H9 (cell line): ENCODE results near the gene CLCNKA. TPM values are rescaled to one million over a fixed set of nuclear protein-coding genes. Genes with fewer than 3 reads are reported as not detected.

ENCODE experiments used
- DNase-seq: peaks from one replicate; pipeline ENCODE4 v3.0.0-alpha.2; 2017
- H2AFZ ChIP-seq: one replicate; pipeline ENCODE4 v1.6.1; 2013; ENCODE audit warnings: mild to moderate bottlenecking, low read length, control low read depth, moderate library complexity
- H2AK5ac ChIP-seq: 2 replicates; pipeline ENCODE4 v1.6.1; 2013; ENCODE audit warnings: low read length, control low read depth, mixed read lengths; ENCODE audit not compliant: insufficient read length
- H2BK120ac ChIP-seq: one replicate; pipeline ENCODE4 v1.6.1; 2013; ENCODE audit warnings: low read depth, mild to moderate bottlenecking, low read length, control low read depth, inconsistent platforms; ENCODE audit not compliant: poor library complexity, severe bottlenecking
- H2BK12ac ChIP-seq: 2 replicates; pipeline ENCODE4 v1.6.1; 2013; ENCODE audit warnings: low read length, control low read depth, mixed read lengths, low read depth; ENCODE audit not compliant: insufficient read length
- H2BK15ac ChIP-seq: 2 replicates; pipeline ENCODE4 v1.6.1; 2013; ENCODE audit warnings: low read depth, low read length, control low read depth
- H2BK20ac ChIP-seq: one replicate; pipeline ENCODE4 v1.6.1; 2013; ENCODE audit warnings: low read depth, mild to moderate bottlenecking, low read length, control low read depth, inconsistent platforms; ENCODE audit not compliant: poor library complexity, severe bottlenecking
- H2BK5ac ChIP-seq: 2 replicates; pipeline ENCODE4 v1.6.1; 2013; ENCODE audit warnings: low read length, control low read depth, mixed read lengths; ENCODE audit not compliant: insufficient read length
- H3K14ac ChIP-seq: 2 replicates; pipeline ENCODE4 v1.6.1; 2013; ENCODE audit warnings: low read length, control low read depth; ENCODE audit not compliant: insufficient read depth
- H3K18ac ChIP-seq: 2 replicates; pipeline ENCODE4 v1.6.1; 2013; ENCODE audit warnings: low read depth, mild to moderate bottlenecking, mixed read lengths, low read length, control low read depth; ENCODE audit not compliant: insufficient read length
- H3K23ac ChIP-seq: 2 replicates; pipeline ENCODE4 v1.6.1; 2013; ENCODE audit warnings: low read length, control low read depth, mixed read lengths, low read depth; ENCODE audit not compliant: insufficient read length
- H3K23me2 ChIP-seq: 2 replicates; pipeline ENCODE4 v1.6.1; 2013; ENCODE audit warnings: low read depth, mild to moderate bottlenecking, mixed read lengths, low read length, control low read depth; ENCODE audit not compliant: insufficient read length, poor library complexity, severe bottlenecking
- H3K27ac ChIP-seq: 2 replicates; pipeline ENCODE4 v1.5.1; 2013; ENCODE audit warnings: low read length, control low read depth, mixed read lengths, low read depth; ENCODE audit not compliant: insufficient read length
- H3K27me3 ChIP-seq: 2 replicates; pipeline ENCODE4 v1.6.1; 2013; ENCODE audit warnings: low read length, control low read depth, inconsistent platforms; ENCODE audit not compliant: insufficient read depth
- H3K4ac ChIP-seq: 2 replicates; pipeline ENCODE4 v1.6.1; 2013; ENCODE audit warnings: low read depth, mild to moderate bottlenecking, control low read depth, inconsistent platforms, low read length, moderate library complexity
- H3K4me1 ChIP-seq: 2 replicates; pipeline ENCODE4 v1.6.1; 2013; ENCODE audit warnings: low read length, control low read depth, inconsistent platforms; ENCODE audit not compliant: insufficient read depth
- H3K4me2 ChIP-seq: 2 replicates; pipeline ENCODE4 v1.6.1; 2013; ENCODE audit warnings: low read length, control low read depth, mixed read lengths; ENCODE audit not compliant: insufficient read length, insufficient read depth
- H3K56ac ChIP-seq: 2 replicates; pipeline ENCODE4 v1.6.1; 2013; ENCODE audit warnings: low read depth, mild to moderate bottlenecking, mixed read lengths, low read length, control low read depth; ENCODE audit not compliant: insufficient read length
- H3K79me1 ChIP-seq: 2 replicates; pipeline ENCODE4 v1.6.1; 2013; ENCODE audit warnings: low read depth, mild to moderate bottlenecking, moderate library complexity, low read length, control low read depth, inconsistent platforms; ENCODE audit not compliant: insufficient read depth, poor library complexity, severe bottlenecking
- H3K79me2 ChIP-seq: 2 replicates; pipeline ENCODE4 v1.6.1; 2013; ENCODE audit warnings: low read length, control low read depth, inconsistent platforms; ENCODE audit not compliant: insufficient read depth
- H3K9ac ChIP-seq: 2 replicates; pipeline ENCODE4 v1.6.1; 2013; ENCODE audit warnings: low read length, control low read depth, mixed read lengths; ENCODE audit not compliant: insufficient read length; ENCODE audit errors: extremely low read depth
- H3K9me3 ChIP-seq: one replicate; pipeline ENCODE4 v1.6.1; 2013; ENCODE audit warnings: low read depth, low read length, inconsistent platforms; ENCODE audit not compliant: control insufficient read depth
- H3T11ph ChIP-seq: one replicate; pipeline ENCODE4 v1.6.1; 2013; ENCODE audit warnings: mild to moderate bottlenecking, low read length, control low read depth, inconsistent platforms
- H4K20me1 ChIP-seq: one replicate; pipeline ENCODE4 v1.6.1; 2013; ENCODE audit not compliant: control insufficient read depth, insufficient read length, insufficient read depth
- H4K5ac ChIP-seq: 2 replicates; pipeline ENCODE4 v1.6.1; 2013; ENCODE audit warnings: low read depth, mild to moderate bottlenecking, mixed read lengths, low read length, control low read depth; ENCODE audit not compliant: insufficient read length
- H4K8ac ChIP-seq: replicated peaks from 2 replicates; pipeline ENCODE4 v1.6.1; 2013; ENCODE audit warnings: low read length, control low read depth, mixed read lengths, low read depth; ENCODE audit not compliant: insufficient read length
- H4K91ac ChIP-seq: 2 replicates; pipeline ENCODE4 v1.6.1; 2013; ENCODE audit warnings: low read depth, mild to moderate bottlenecking, moderate library complexity, mixed read lengths, low read length, control low read depth; ENCODE audit not compliant: insufficient read length
- H3K27ac Mint-ChIP-seq, 3 experiments: 2 replicates in 2 of 3; 3 replicates in 1 of 3; pipeline ENCODE4 v1.8.0; 2020 to 2021; ENCODE audit warnings: mixed read lengths in 3 of 3, mild to moderate bottlenecking in 1 of 3, moderate library complexity in 1 of 3
- H3K27me3 Mint-ChIP-seq: 2 replicates; pipeline ENCODE4 v1.8.0; 2021; ENCODE audit warnings: low read depth, mild to moderate bottlenecking, moderate library complexity, mixed read lengths
- H3K36me3 Mint-ChIP-seq, 3 experiments: 2 replicates in 2 of 3; 3 replicates in 1 of 3; pipeline ENCODE4 v1.8.0; 2020 to 2021; ENCODE audit warnings: low read depth in 3 of 3, mixed read lengths in 3 of 3; ENCODE audit not compliant: insufficient read depth in 1 of 3
- H3K4me1 Mint-ChIP-seq, 2 experiments: 2 replicates each; pipeline ENCODE4 v1.8.0; 2020; ENCODE audit warnings: mixed read lengths in 2 of 2
- H3K4me3 Mint-ChIP-seq, 2 experiments: 2 replicates in 1 of 2; 3 replicates in 1 of 2; pipeline ENCODE4 v1.8.0; 2020 to 2021; ENCODE audit warnings: mild to moderate bottlenecking in 2 of 2, mixed read lengths in 2 of 2, moderate library complexity in 1 of 2
- H3K9me3 Mint-ChIP-seq, 2 experiments: 2 replicates in 1 of 2; 3 replicates in 1 of 2; pipeline ENCODE4 v1.8.0; 2020; ENCODE audit warnings: mild to moderate bottlenecking in 2 of 2, mixed read lengths in 2 of 2, moderate library complexity in 1 of 2
- WGBS: extraction: QIAGEN DNeasy Blood & Tissue Kit; methylation state at CpG from one replicate; pipeline ENCODE4 v1.1.7; 2013; ENCODE audit warnings: missing lambda C conversion rate, low lambda C conversion rate, mixed read lengths; ENCODE audit not compliant: insufficient read length; ENCODE audit errors: extremely low coverage; 5-methylcytosine and 5-hydroxymethylcytosine counted together
- total RNA-seq: library from RNA; stranded (reverse); gene quantifications from 2 replicates; pipeline ENCODE4 v1.2.1, GENCODE V29; 2021
- TF ChIP-seq, protein P1 (sequence below): fragments of 200-600 bp; sonication (generic); conservative IDR thresholded peaks from 3 replicates; pipeline ENCODE4 v1.8.0; 2021; ENCODE audit warnings: antibody characterized with exemption, mild to moderate bottlenecking

CLCNKA gene
- total RNA-seq, 1 experiment from 2014 or later: 0.98 TPM

DNA sequence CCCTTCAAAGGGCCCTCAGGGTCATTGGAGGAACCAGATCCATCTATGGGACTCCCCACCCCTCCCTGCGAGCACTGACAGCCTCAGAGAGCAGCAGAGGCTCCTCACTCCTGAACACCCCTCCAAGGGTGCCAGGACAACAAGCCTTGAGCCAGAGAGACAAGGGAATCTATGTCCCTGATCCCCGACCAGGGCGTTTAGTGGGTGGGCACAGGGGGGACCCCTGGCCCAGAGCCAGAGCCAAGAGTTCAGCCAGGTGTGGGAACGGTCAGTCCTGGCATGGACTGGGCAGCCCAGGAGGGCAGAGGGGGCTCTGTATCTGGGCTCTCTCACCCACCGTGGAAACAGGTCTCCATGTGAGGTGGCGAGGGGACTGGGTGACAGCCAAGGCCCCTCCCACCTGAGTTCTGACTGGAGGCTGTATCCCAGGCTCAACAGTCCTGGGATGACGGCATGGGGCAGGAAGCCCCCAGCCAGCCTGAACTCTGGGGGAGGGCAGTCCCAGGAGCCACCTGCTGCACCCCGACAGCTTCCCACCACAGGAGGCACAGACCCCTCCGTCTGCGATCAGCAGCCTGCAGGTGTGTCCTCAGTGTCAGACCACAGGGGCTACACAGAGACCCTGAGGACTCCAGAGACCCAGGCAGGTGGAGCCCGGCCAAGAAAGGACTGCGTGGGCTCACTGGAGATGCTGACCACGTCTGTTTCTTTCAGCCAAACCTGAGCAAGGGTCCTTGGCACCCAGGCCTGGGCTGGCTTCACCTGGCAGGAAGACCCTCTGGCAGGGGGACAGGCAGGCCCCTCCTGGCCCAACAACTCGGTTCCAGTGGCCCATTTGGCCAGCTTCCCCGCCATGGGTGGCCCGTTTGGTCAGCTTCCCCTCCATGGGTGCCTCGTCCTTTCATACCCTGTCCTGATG, 29.0 kb upstream of the CLCNKA start:
- Mint-ChIP-seq H3K27me3 (peaks cover 10% of the 10 kb centered on the region), H3K36me3 (no peaks in the 10 kb centered on the region), H3K4me1 (no peaks in the 10 kb centered on the region), H3K4me3 (no peak overlapping the region), H3K27ac (peak overlapping the region in 1 of 3 experiments; percentile 91; a peak in 1 of 7 replicates), H3K9me3 (no peaks in the 10 kb centered on the region)
- H3K56ac ChIP-seq: no peak overlapping the region
- no peaks in the 10 kb centered on the region for H3K79me2 ChIP-seq
- H3K23me2 ChIP-seq: no peaks in the 10 kb centered on the region
- TF ChIP-seq, protein P1, sequence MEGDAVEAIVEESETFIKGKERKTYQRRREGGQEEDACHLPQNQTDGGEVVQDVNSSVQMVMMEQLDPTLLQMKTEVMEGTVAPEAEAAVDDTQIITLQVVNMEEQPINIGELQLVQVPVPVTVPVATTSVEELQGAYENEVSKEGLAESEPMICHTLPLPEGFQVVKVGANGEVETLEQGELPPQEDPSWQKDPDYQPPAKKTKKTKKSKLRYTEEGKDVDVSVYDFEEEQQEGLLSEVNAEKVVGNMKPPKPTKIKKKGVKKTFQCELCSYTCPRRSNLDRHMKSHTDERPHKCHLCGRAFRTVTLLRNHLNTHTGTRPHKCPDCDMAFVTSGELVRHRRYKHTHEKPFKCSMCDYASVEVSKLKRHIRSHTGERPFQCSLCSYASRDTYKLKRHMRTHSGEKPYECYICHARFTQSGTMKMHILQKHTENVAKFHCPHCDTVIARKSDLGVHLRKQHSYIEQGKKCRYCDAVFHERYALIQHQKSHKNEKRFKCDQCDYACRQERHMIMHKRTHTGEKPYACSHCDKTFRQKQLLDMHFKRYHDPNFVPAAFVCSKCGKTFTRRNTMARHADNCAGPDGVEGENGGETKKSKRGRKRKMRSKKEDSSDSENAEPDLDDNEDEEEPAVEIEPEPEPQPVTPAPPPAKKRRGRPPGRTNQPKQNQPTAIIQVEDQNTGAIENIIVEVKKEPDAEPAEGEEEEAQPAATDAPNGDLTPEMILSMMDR: no peak
- H3T11ph ChIP-seq: no peak overlapping the region
- H3K27me3 ChIP-seq: no peaks in the 10 kb centered on the region
- H2BK120ac ChIP-seq: no peak overlapping the region
- no peak overlapping the region for H3K23ac ChIP-seq
- H2BK15ac ChIP-seq: no peak overlapping the region
- H2BK12ac ChIP-seq: no peak overlapping the region
- H4K5ac ChIP-seq: no peak overlapping the region
- no peak overlapping the region for H3K4me2 ChIP-seq
- H4K91ac ChIP-seq: no peak overlapping the region
- no peak overlapping the region for H4K8ac ChIP-seq
- H3K18ac ChIP-seq: no peak overlapping the region
- H4K20me1 ChIP-seq: no peaks in the 10 kb centered on the region
- no peak overlapping the region for H3K4ac ChIP-seq
- H2AK5ac ChIP-seq: no peak overlapping the region
- H2AFZ ChIP-seq: no peak overlapping the region
- H3K79me1 ChIP-seq: no peaks in the 10 kb centered on the region
- no CpG with 5 or more reads among the region's 17 CpGs for WGBS
- no peaks in the 10 kb centered on the region for H3K4me1 ChIP-seq
- no peak for DNase-seq
- H3K14ac ChIP-seq: no peak overlapping the region; the same call in 1 of the 2 replicates
- H3K9ac ChIP-seq: no peak overlapping the region
- no peak overlapping the region for H3K27ac ChIP-seq
- no peaks in the 10 kb centered on the region for H3K9me3 ChIP-seq
- H2BK5ac ChIP-seq: no peak overlapping the region
- H2BK20ac ChIP-seq: no peak overlapping the region
